Right hindlimb (tissue), 1 donor: Measurements from ENCODE around the gene TXNDC16.

Experiments used
- DNase-seq: peaks from one replicate; pipeline ENCODE4 v3.0.0-alpha.2; 2018

Gene TXNDC16

GRCh38 chr14:52443506-52443905 lies 108.8 kb downstream of the TXNDC16 start:
- no peak for DNase-seq

GRCh38 chr14:52442602-52443001 lies 109.7 kb downstream of the TXNDC16 start:
- no peak for DNase-seq

GRCh38 chr14:52442166-52442565 lies 110.1 kb downstream of the TXNDC16 start:
- DNase-seq, result no peak

GRCh38 chr14:52439476-52439875 lies 112.8 kb downstream of the TXNDC16 start:
- no peak for DNase-seq

- no peak for DNase-seq
These were observed 117.3 kb downstream of the TXNDC16 start for GRCh38 chr14:52434955-52435354.

- DNase-seq, result no peak
These were observed 121.8 kb downstream of the TXNDC16 start for GRCh38 chr14:52430474-52430873.

- DNase-seq, result no peak
These were observed 122.9 kb downstream of the TXNDC16 start for GRCh38 chr14:52429451-52429850.

- no peak for DNase-seq
These were observed 124.8 kb downstream of the TXNDC16 start for GRCh38 chr14:52427460-52427859.

GRCh38 chr14:52422650-52423356 lies 129.5 kb downstream of the TXNDC16 start:
- no peak for DNase-seq

- DNase-seq, result no peak
These were observed 135.2 kb downstream of the TXNDC16 start for GRCh38 chr14:52417139-52417538.

GRCh38 chr14:52413729-52414408 lies 138.4 kb downstream of the TXNDC16 start:
- DNase-seq, result no peak

GRCh38 chr14:52412426-52412825 lies 139.9 kb downstream of the TXNDC16 start:
- no peak for DNase-seq

GRCh38 chr14:52405314-52405713 lies 147.0 kb downstream of the TXNDC16 start:
- DNase-seq, result no peak

- DNase-seq, result no peak
These were observed 149.3 kb downstream of the TXNDC16 start for GRCh38 chr14:52402812-52403526.

- DNase-seq, result no peak
These were observed 151.5 kb downstream of the TXNDC16 start for GRCh38 chr14:52400846-52401245.

GRCh38 chr14:52399921-52400595 lies 152.2 kb downstream of the TXNDC16 start:
- peak; percentile 35 for DNase-seq

GRCh38 chr14:52399104-52399503 lies 153.2 kb downstream of the TXNDC16 start:
- no peak for DNase-seq

- DNase-seq, result no peak
These were observed 154.5 kb downstream of the TXNDC16 start for GRCh38 chr14:52397844-52398243.

- DNase-seq, result no peak
These were observed 156.6 kb downstream of the TXNDC16 start for GRCh38 chr14:52395728-52396127.

GRCh38 chr14:52391881-52392615 lies 160.3 kb downstream of the TXNDC16 start:
- DNase-seq, result no peak
